ENCODE results near the gene TSHZ3.

- TF ChIP-seq, protein P1, sequence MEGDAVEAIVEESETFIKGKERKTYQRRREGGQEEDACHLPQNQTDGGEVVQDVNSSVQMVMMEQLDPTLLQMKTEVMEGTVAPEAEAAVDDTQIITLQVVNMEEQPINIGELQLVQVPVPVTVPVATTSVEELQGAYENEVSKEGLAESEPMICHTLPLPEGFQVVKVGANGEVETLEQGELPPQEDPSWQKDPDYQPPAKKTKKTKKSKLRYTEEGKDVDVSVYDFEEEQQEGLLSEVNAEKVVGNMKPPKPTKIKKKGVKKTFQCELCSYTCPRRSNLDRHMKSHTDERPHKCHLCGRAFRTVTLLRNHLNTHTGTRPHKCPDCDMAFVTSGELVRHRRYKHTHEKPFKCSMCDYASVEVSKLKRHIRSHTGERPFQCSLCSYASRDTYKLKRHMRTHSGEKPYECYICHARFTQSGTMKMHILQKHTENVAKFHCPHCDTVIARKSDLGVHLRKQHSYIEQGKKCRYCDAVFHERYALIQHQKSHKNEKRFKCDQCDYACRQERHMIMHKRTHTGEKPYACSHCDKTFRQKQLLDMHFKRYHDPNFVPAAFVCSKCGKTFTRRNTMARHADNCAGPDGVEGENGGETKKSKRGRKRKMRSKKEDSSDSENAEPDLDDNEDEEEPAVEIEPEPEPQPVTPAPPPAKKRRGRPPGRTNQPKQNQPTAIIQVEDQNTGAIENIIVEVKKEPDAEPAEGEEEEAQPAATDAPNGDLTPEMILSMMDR (conservative IDR thresholded peaks at IDR 0.05; ENCODE audit: low read depth, low read length): no peak
- no peak for TF ChIP-seq EZH2 (IDR thresholded peaks at IDR 0.05; ENCODE audit: borderline replicate concordance, low read depth, low read length, poor library complexity, severe bottlenecking)
Measured at GRCh38 chr19:31235806-31236205, 113.4 kb downstream of the TSHZ3 start.
